HL-60 (cell line): ENCODE results near the gene NCAPH2.

Source experiments
- DNase-seq, 2 experiments: peaks; one replicate each; pipeline ENCODE4 v3.0.0-alpha.2; 2010 to 2020; ENCODE audit warnings: low read depth in 1 of 2, low spot score in 1 of 2
- H3K27ac ChIP-seq: fragments of 250-450 bp; sonication (Bioruptor Pico); replicated peaks from 2 replicates; pipeline ENCODE4 v1.5.1; 2020; ENCODE audit warnings: mild to moderate bottlenecking, moderate library complexity
- H3K27me3 ChIP-seq: fragments of 250-450 bp; sonication (Bioruptor Pico); 2 replicates; pipeline ENCODE4 v1.5.1; 2021; ENCODE audit warnings: mild to moderate bottlenecking, moderate library complexity; ENCODE audit not compliant: insufficient read depth, poor library complexity, severe bottlenecking
- H3K4me3 ChIP-seq: replicated peaks from 2 replicates; pipeline ENCODE4 v1.5.1; 2011; ENCODE audit warnings: mild to moderate bottlenecking, control low read depth, low read length; ENCODE audit not compliant: insufficient read depth
- CTCF ChIP-seq: IDR thresholded peaks from one replicate; pipeline ENCODE4 v1.5.1; 2011; ENCODE audit warnings: low read length, control low read depth, inconsistent platforms; ENCODE audit not compliant: insufficient read depth
- GABPA ChIP-seq: IDR thresholded peaks from 2 replicates; pipeline ENCODE4 v1.6.1; 2012; ENCODE audit warnings: low read depth
- POLR2AphosphoS5 ChIP-seq: IDR thresholded peaks from 2 replicates; pipeline ENCODE4 v1.6.1; 2012; ENCODE audit warnings: low read depth
- REST ChIP-seq: IDR thresholded peaks from 2 replicates; pipeline ENCODE4 v1.6.1; 2012; ENCODE audit warnings: low read depth; ENCODE audit not compliant: insufficient replicate concordance
- SPI1 ChIP-seq: IDR thresholded peaks from 2 replicates; pipeline ENCODE4 v1.6.1; 2012; ENCODE audit warnings: low read depth, mild to moderate bottlenecking, borderline replicate concordance

Gene NCAPH2

GRCh38 chr22:50486561-50487289 is 21.3 kb upstream of the NCAPH2 start, which contains the start of gene MIOX:
Gene MIOX, plus strand, starts transcription at chr22:50486859. Its CDS starts 39 bp downstream, at chr22:50486898.
- Histone ChIP-seq H3K4me3 (no peak within 1 kb of the TSS), H3K27ac (no peak within 1 kb of the TSS), H3K27me3 (peaks cover 6% of the 10 kb centered on the region)
- TF ChIP-seq POLR2AphosphoS5 (no peak), REST (no peak), SPI1 (no peak), GABPA (no peak), CTCF (no peak)
- no peak for DNase-seq

- TF ChIP-seq SPI1 (no peak), POLR2AphosphoS5 (no peak), REST (no peak), GABPA (no peak), CTCF (no peak)
- Histone ChIP-seq H3K4me3 (no peak overlapping the region), H3K27me3 (no peaks in the 10 kb centered on the region), H3K27ac (no peak overlapping the region)
- no peak for DNase-seq
Observed at GRCh38 chr22:50487290-50488005, 20.6 kb upstream of the NCAPH2 start.

- DNase-seq, result no peak
- H3K4me3 ChIP-seq, result no peak overlapping the region
- no peak overlapping the region for H3K27ac ChIP-seq
- no peaks in the 10 kb centered on the region for H3K27me3 ChIP-seq
- TF ChIP-seq SPI1, result no peak
- TF ChIP-seq REST, result no peak
- no peak for TF ChIP-seq CTCF
- TF ChIP-seq GABPA, result no peak
Observed at GRCh38 chr22:50488006-50488677, 19.9 kb upstream of the NCAPH2 start.
